IPS DF 19.7 (cell line): ENCODE results near the gene FRMD4A.

Experiments used
- DNase-seq: peaks from one replicate; pipeline ENCODE4 v3.0.0-alpha.2; 2013; ENCODE audit warnings: low read depth, low spot score

Gene FRMD4A

GRCh38 chr10:14191407-14191806 is 139.3 kb downstream of the FRMD4A start:
- DNase-seq: no peak

GRCh38 chr10:14190702-14191101 is 140.0 kb downstream of the FRMD4A start:
- DNase-seq: no peak

- no peak for DNase-seq
These were observed 144.5 kb downstream of the FRMD4A start for GRCh38 chr10:14186245-14186644.

GRCh38 chr10:14185316-14186045 is 145.2 kb downstream of the FRMD4A start:
- DNase-seq: peak; percentile 99

GRCh38 chr10:14184841-14185315 is 145.8 kb downstream of the FRMD4A start:
- no peak for DNase-seq

GRCh38 chr10:14182781-14183180 is 147.9 kb downstream of the FRMD4A start:
- no peak for DNase-seq

- DNase-seq: no peak
These were observed 149.2 kb downstream of the FRMD4A start for GRCh38 chr10:14181567-14181936.

GRCh38 chr10:14180911-14181566 is 149.7 kb downstream of the FRMD4A start:
- DNase-seq: no peak

- no peak for DNase-seq
These were observed 151.5 kb downstream of the FRMD4A start for GRCh38 chr10:14179251-14179650.

GRCh38 chr10:14173706-14174594 is 156.8 kb downstream of the FRMD4A start:
- DNase-seq: no peak

GRCh38 chr10:14173391-14173705 is 157.4 kb downstream of the FRMD4A start:
- DNase-seq: no peak

- no peak for DNase-seq
These were observed 158.3 kb downstream of the FRMD4A start for GRCh38 chr10:14172336-14172950.

GRCh38 chr10:14171336-14171735 is 159.4 kb downstream of the FRMD4A start:
- no peak for DNase-seq

GRCh38 chr10:14163377-14164086 is 167.2 kb downstream of the FRMD4A start:
- DNase-seq: no peak

- DNase-seq: no peak
These were observed 167.9 kb downstream of the FRMD4A start for GRCh38 chr10:14162629-14163344.

GRCh38 chr10:14162061-14162460 is 168.7 kb downstream of the FRMD4A start:
- no peak for DNase-seq

GRCh38 chr10:14160299-14160698 is 170.4 kb downstream of the FRMD4A start:
- DNase-seq: no peak

GRCh38 chr10:14158575-14158974 is 172.1 kb downstream of the FRMD4A start:
- no peak for DNase-seq

GRCh38 chr10:14156104-14156503 is 174.6 kb downstream of the FRMD4A start:
- DNase-seq: no peak

- no peak for DNase-seq
These were observed 177.1 kb downstream of the FRMD4A start for GRCh38 chr10:14153570-14154055.
